Stimulated activated CD8-positive, alpha-beta memory T cell treated with anti-CD3 and anti-CD28 coated beads, Interleukin-15, amount 100 ng/mL, for 24 hours (primary cell): ENCODE measurements around the gene JARID2.
"Not testable (repeated sequence)": the region's sequence is repeated elsewhere in the genome, so short reads cannot be mapped to it uniquely, and the experiment has no call there.

Experiments used
- DNase-seq: peaks from one replicate; pipeline ENCODE4 v3.0.0-alpha.2; 2020; ENCODE audit warnings: low read depth

The JARID2 gene

GRCh38 chr6:15310680-15311079, 64.8 kb downstream of the JARID2 start:
- DNase-seq: no peak

GRCh38 chr6:15312500-15312899, 66.6 kb downstream of the JARID2 start:
- DNase-seq: no peak

GRCh38 chr6:15313367-15313766, 67.5 kb downstream of the JARID2 start:
- no peak for DNase-seq

- no peak for DNase-seq
Measured at GRCh38 chr6:15316754-15317153, 70.9 kb downstream of the JARID2 start.

GRCh38 chr6:15317251-15317650, 71.4 kb downstream of the JARID2 start:
- DNase-seq: no peak

- no peak for DNase-seq
Measured at GRCh38 chr6:15317934-15318902, 72.3 kb downstream of the JARID2 start.

GRCh38 chr6:15319677-15320076, 73.8 kb downstream of the JARID2 start:
- no peak for DNase-seq

- DNase-seq: no peak
Measured at GRCh38 chr6:15320693-15321092, 74.8 kb downstream of the JARID2 start.

GRCh38 chr6:15322184-15322583, 76.3 kb downstream of the JARID2 start:
- DNase-seq: no peak

GRCh38 chr6:15322781-15323536, 77.1 kb downstream of the JARID2 start:
- no peak for DNase-seq

- DNase-seq: not testable (repeated sequence)
Measured at GRCh38 chr6:15323611-15324010, 77.7 kb downstream of the JARID2 start.

- no peak for DNase-seq
Measured at GRCh38 chr6:15324427-15324985, 78.6 kb downstream of the JARID2 start.

GRCh38 chr6:15325540-15325955, 79.7 kb downstream of the JARID2 start:
- DNase-seq: no peak

GRCh38 chr6:15326067-15326614, 80.3 kb downstream of the JARID2 start:
- no peak for DNase-seq

GRCh38 chr6:15327271-15327670, 81.4 kb downstream of the JARID2 start:
- DNase-seq: no peak

GRCh38 chr6:15329197-15329671, 83.4 kb downstream of the JARID2 start:
- DNase-seq: no peak

GRCh38 chr6:15330174-15330944, 84.5 kb downstream of the JARID2 start:
- DNase-seq: no peak

GRCh38 chr6:15331143-15331542, 85.3 kb downstream of the JARID2 start:
- DNase-seq: no peak

GRCh38 chr6:15331629-15332251, 85.9 kb downstream of the JARID2 start:
- DNase-seq: no peak

GRCh38 chr6:15332446-15332845, 86.6 kb downstream of the JARID2 start:
- no peak for DNase-seq

- no peak for DNase-seq
Measured at GRCh38 chr6:15335385-15335784, 89.5 kb downstream of the JARID2 start.
